GM23338 (cell line): ENCODE data around the gene ATP5PB. TPM values are rescaled to one million over a fixed set of nuclear protein-coding genes. Genes with fewer than 3 reads are reported as not detected.

Source experiments
- ATAC-seq: fragments of 200-7000 bp; cut with Tn5 transposase; 3 replicates; pipeline ENCODE4 v1.9.1; 2020
- DNase-seq: peaks from one replicate; pipeline ENCODE4 v3.0.0-alpha.2; 2015; ENCODE audit warnings: low spot score
- H2AFZ ChIP-seq: fragments of 200-600 bp; sonication (generic); 2 replicates; pipeline ENCODE4 v1.8.0; 2016; ENCODE audit warnings: antibody characterized with exemption, mild to moderate bottlenecking, moderate library complexity
- H3F3A ChIP-seq: fragments of 200-600 bp; sonication (generic); replicated peaks from 2 replicates; pipeline ENCODE4 v1.8.0; 2017; ENCODE audit warnings: antibody characterized with exemption, mixed run types, low read depth
- H3K27ac ChIP-seq: fragments of 200-600 bp; sonication (generic); 2 replicates; pipeline ENCODE4 v1.6.1; 2016; ENCODE audit warnings: low read depth
- H3K27me3 ChIP-seq: fragments of 200-600 bp; sonication (generic); 2 replicates; pipeline ENCODE4 v1.8.0; 2016; ENCODE audit warnings: mild to moderate bottlenecking, mixed run types, moderate library complexity; ENCODE audit not compliant: insufficient read depth
- H3K36me3 ChIP-seq: fragments of 200-600 bp; sonication (generic); 2 replicates; pipeline ENCODE4 v1.8.0; 2016; ENCODE audit warnings: mild to moderate bottlenecking; ENCODE audit not compliant: insufficient read depth
- H3K4me1 ChIP-seq: fragments of 200-600 bp; sonication (generic); 2 replicates; pipeline ENCODE4 v1.8.0; 2016; ENCODE audit warnings: mild to moderate bottlenecking, moderate library complexity; ENCODE audit not compliant: insufficient read depth
- H3K4me2 ChIP-seq: fragments of 200-600 bp; sonication (generic); 2 replicates; pipeline ENCODE4 v1.7.1; 2017; ENCODE audit warnings: mixed run types
- H3K4me3 ChIP-seq: fragments of 200-600 bp; sonication (generic); 2 replicates; pipeline ENCODE4 v1.6.1; 2016; ENCODE audit warnings: mixed run types
- H3K79me2 ChIP-seq: fragments of 200-600 bp; sonication (generic); replicated peaks from 2 replicates; pipeline ENCODE4 v1.8.0; 2017; ENCODE audit warnings: mild to moderate bottlenecking; ENCODE audit not compliant: insufficient read depth
- H3K9me2 ChIP-seq: fragments of 200-600 bp; sonication (generic); 2 replicates; pipeline ENCODE4 v1.8.0; 2017; ENCODE audit not compliant: insufficient read depth
- H4K20me1 ChIP-seq: fragments of 200-600 bp; sonication (generic); replicated peaks from 2 replicates; pipeline ENCODE4 v1.8.0; 2017; ENCODE audit warnings: mild to moderate bottlenecking; ENCODE audit not compliant: insufficient read depth
- H3K27ac Mint-ChIP-seq: 2 replicates; pipeline ENCODE4 v1.8.0; 2020; ENCODE audit warnings: inconsistent platforms, mild to moderate bottlenecking, moderate library complexity, mixed read lengths
- H3K27me3 Mint-ChIP-seq: 3 replicates; pipeline ENCODE4 v1.8.0; 2022; ENCODE audit warnings: low read depth, mild to moderate bottlenecking, moderate library complexity, mixed read lengths, inconsistent platforms; ENCODE audit not compliant: insufficient read depth, poor library complexity
- H3K36me3 Mint-ChIP-seq: 3 replicates; pipeline ENCODE4 v1.8.0; 2021; ENCODE audit warnings: low read depth, mild to moderate bottlenecking, inconsistent platforms, moderate library complexity, mixed read lengths
- H3K4me1 Mint-ChIP-seq: 3 replicates; pipeline ENCODE4 v1.8.0; 2020; ENCODE audit warnings: mild to moderate bottlenecking, inconsistent platforms, mixed read lengths
- H3K4me3 Mint-ChIP-seq: 3 replicates; pipeline ENCODE4 v1.8.0; 2021; ENCODE audit warnings: moderate library complexity, mild to moderate bottlenecking, inconsistent platforms, mixed read lengths
- H3K9me3 Mint-ChIP-seq: 3 replicates; pipeline ENCODE4 v1.8.0; 2020; ENCODE audit warnings: moderate library complexity, mild to moderate bottlenecking, inconsistent platforms, mixed read lengths
- CREB1 ChIP-seq: fragments of 250-450 bp; sonication (Bioruptor Pico); IDR thresholded peaks from 2 replicates; pipeline ENCODE4 v1.5.0; 2020; ENCODE audit warnings: low read depth, mild to moderate bottlenecking, moderate library complexity
- EZH2 ChIP-seq: fragments of 200-600 bp; sonication (generic); IDR thresholded peaks from one replicate; pipeline ENCODE4 v1.8.0; 2017; ENCODE audit warnings: antibody characterized with exemption, mild to moderate bottlenecking, low read depth; ENCODE audit not compliant: unreplicated experiment
- EZH2phosphoT487 ChIP-seq: fragments of 200-600 bp; sonication (generic); IDR thresholded peaks from one replicate; pipeline ENCODE4 v1.8.1; 2018; ENCODE audit warnings: antibody characterized with exemption; ENCODE audit not compliant: unreplicated experiment
- JUNB ChIP-seq: IDR thresholded peaks from one replicate; pipeline ENCODE4 v1.6.1; 2016; ENCODE audit warnings: antibody characterized with exemption; ENCODE audit not compliant: unreplicated experiment
- NANOG ChIP-seq: IDR thresholded peaks from 2 replicates; pipeline ENCODE4 v1.6.1; 2016; ENCODE audit warnings: antibody characterized with exemption, borderline replicate concordance
- POLR2AphosphoS5 ChIP-seq: IDR thresholded peaks from 2 replicates; pipeline ENCODE4 v1.6.1; 2016; ENCODE audit warnings: antibody characterized with exemption, low read depth
- STAT1 ChIP-seq: IDR thresholded peaks from one replicate; pipeline ENCODE4 v1.6.1; 2016; ENCODE audit warnings: antibody characterized with exemption; ENCODE audit not compliant: unreplicated experiment
- ZNF114 ChIP-seq: fragments of 250-450 bp; sonication (Bioruptor Pico); IDR thresholded peaks from 2 replicates; pipeline ENCODE4 v1.5.0; 2020; ENCODE audit warnings: mild to moderate bottlenecking, moderate library complexity
- ZNF331 ChIP-seq: fragments of 250-450 bp; sonication (Bioruptor Pico); IDR thresholded peaks from 2 replicates; pipeline ENCODE4 v1.5.0; 2020; ENCODE audit warnings: low read depth, mild to moderate bottlenecking, moderate library complexity
- polyA plus RNA-seq: library from polyadenylated mRNA; unstranded; fragments of >200 nt; fragmentation: Nextera tagmentation; extraction: Ambion mirVana; gene quantifications from 2 replicates; pipeline ENCODE4 v1.2.1, GENCODE V29; 2016
- total RNA-seq: library from RNA; depleted of rRNA; stranded (reverse); fragments of >200 nt; shearing (Covaris generic); gene quantifications from 2 replicates; pipeline ENCODE4 v1.2.3, GENCODE V29; 2014
- TF ChIP-seq, protein P1 (sequence below): IDR thresholded peaks from 2 replicates; pipeline ENCODE4 v1.6.1; 2016; ENCODE audit warnings: antibody characterized with exemption
- TF ChIP-seq, protein P2 (sequence below), 2 experiments: fragments of 200-600 bp in 1 of 2; sonication (generic) in 1 of 2; conservative IDR thresholded peaks; 2 replicates each; pipeline versions ENCODE4 v1.5.1 to v1.6.1; 2016 to 2017; ENCODE audit warnings: antibody characterized with exemption in 2 of 2, low read depth in 2 of 2, mild to moderate bottlenecking in 2 of 2, moderate library complexity in 1 of 2
- TF ChIP-seq, protein P3 (sequence below): fragments of 250-450 bp; sonication (Bioruptor Pico); IDR thresholded peaks from 2 replicates; pipeline ENCODE4 v1.5.0; 2020; ENCODE audit warnings: mild to moderate bottlenecking, moderate library complexity
- TF ChIP-seq, protein P4 (sequence below): IDR thresholded peaks from one replicate; pipeline ENCODE4 v1.6.1; 2018; ENCODE audit warnings: antibody characterized with exemption; ENCODE audit not compliant: unreplicated experiment

ATP5PB gene
- total and polyA plus RNA-seq, 2 experiments from 2014 or later = 279 to 300 TPM

DNA sequence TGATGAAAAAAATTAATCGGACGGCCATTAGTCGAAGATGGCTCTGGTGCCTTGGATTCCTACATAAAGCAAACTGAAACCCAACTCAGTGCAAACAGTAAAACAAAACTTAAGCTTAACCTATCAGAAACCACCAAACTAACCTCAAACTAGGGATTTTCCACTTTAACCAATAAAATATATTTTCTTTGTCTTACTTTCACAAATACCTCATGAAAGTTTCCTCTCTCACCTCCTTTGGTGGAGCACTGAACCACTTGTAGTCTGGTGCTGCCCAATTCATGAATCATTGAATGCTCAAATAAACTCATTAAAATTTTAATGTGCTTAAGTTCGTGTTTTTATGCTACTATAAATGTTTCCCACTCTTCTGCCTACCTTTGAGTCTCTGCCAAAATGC lies 47.1 kb downstream of the ATP5PB start:
- Histone ChIP-seq H2AFZ (no peak overlapping the region), H3K27me3 (no peaks in the 10 kb centered on the region), H3K27ac (no peak overlapping the region), H4K20me1 (no peaks in the 10 kb centered on the region), H3K4me3 (no peak overlapping the region), H3K79me2 (no peaks in the 10 kb centered on the region), H3K9me2 (peaks cover 5% of the 10 kb centered on the region; the same call in 1 of the 2 replicates), H3K4me2 (no peak overlapping the region), H3F3A (no peaks in the 10 kb centered on the region), H3K36me3 (no peaks in the 10 kb centered on the region), H3K4me1 (no peaks in the 10 kb centered on the region)
- Mint-ChIP-seq H3K27me3 (no peaks in the 10 kb centered on the region), H3K27ac (no peak overlapping the region), H3K36me3 (no peaks in the 10 kb centered on the region), H3K4me1 (peaks cover 5% of the 10 kb centered on the region; the same call in 2 of the 3 replicates), H3K9me3 (peaks cover 3% of the 10 kb centered on the region; the same call in 2 of the 3 replicates), H3K4me3 (no peak overlapping the region)
- ATAC-seq (no peak), DNase-seq (no peak)
- TF ChIP-seq ZNF331 (CRISPR knock-in tag) (no peak), EZH2 (no peak), STAT1 (no peak), POLR2AphosphoS5 (no peak), CREB1 (CRISPR knock-in tag) (no peak), NANOG (no peak), ZNF114 (no peak), EZH2phosphoT487 (no peak), JUNB (no peak)
- TF ChIP-seq, protein P1, sequence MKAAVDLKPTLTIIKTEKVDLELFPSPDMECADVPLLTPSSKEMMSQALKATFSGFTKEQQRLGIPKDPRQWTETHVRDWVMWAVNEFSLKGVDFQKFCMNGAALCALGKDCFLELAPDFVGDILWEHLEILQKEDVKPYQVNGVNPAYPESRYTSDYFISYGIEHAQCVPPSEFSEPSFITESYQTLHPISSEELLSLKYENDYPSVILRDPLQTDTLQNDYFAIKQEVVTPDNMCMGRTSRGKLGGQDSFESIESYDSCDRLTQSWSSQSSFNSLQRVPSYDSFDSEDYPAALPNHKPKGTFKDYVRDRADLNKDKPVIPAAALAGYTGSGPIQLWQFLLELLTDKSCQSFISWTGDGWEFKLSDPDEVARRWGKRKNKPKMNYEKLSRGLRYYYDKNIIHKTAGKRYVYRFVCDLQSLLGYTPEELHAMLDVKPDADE = no peak
- TF ChIP-seq, protein P2, sequence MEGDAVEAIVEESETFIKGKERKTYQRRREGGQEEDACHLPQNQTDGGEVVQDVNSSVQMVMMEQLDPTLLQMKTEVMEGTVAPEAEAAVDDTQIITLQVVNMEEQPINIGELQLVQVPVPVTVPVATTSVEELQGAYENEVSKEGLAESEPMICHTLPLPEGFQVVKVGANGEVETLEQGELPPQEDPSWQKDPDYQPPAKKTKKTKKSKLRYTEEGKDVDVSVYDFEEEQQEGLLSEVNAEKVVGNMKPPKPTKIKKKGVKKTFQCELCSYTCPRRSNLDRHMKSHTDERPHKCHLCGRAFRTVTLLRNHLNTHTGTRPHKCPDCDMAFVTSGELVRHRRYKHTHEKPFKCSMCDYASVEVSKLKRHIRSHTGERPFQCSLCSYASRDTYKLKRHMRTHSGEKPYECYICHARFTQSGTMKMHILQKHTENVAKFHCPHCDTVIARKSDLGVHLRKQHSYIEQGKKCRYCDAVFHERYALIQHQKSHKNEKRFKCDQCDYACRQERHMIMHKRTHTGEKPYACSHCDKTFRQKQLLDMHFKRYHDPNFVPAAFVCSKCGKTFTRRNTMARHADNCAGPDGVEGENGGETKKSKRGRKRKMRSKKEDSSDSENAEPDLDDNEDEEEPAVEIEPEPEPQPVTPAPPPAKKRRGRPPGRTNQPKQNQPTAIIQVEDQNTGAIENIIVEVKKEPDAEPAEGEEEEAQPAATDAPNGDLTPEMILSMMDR (conservative IDR thresholded peaks at IDR 0.05; ENCODE audit: low read depth in 2 of 2) = no peak
- TF ChIP-seq, protein P3, sequence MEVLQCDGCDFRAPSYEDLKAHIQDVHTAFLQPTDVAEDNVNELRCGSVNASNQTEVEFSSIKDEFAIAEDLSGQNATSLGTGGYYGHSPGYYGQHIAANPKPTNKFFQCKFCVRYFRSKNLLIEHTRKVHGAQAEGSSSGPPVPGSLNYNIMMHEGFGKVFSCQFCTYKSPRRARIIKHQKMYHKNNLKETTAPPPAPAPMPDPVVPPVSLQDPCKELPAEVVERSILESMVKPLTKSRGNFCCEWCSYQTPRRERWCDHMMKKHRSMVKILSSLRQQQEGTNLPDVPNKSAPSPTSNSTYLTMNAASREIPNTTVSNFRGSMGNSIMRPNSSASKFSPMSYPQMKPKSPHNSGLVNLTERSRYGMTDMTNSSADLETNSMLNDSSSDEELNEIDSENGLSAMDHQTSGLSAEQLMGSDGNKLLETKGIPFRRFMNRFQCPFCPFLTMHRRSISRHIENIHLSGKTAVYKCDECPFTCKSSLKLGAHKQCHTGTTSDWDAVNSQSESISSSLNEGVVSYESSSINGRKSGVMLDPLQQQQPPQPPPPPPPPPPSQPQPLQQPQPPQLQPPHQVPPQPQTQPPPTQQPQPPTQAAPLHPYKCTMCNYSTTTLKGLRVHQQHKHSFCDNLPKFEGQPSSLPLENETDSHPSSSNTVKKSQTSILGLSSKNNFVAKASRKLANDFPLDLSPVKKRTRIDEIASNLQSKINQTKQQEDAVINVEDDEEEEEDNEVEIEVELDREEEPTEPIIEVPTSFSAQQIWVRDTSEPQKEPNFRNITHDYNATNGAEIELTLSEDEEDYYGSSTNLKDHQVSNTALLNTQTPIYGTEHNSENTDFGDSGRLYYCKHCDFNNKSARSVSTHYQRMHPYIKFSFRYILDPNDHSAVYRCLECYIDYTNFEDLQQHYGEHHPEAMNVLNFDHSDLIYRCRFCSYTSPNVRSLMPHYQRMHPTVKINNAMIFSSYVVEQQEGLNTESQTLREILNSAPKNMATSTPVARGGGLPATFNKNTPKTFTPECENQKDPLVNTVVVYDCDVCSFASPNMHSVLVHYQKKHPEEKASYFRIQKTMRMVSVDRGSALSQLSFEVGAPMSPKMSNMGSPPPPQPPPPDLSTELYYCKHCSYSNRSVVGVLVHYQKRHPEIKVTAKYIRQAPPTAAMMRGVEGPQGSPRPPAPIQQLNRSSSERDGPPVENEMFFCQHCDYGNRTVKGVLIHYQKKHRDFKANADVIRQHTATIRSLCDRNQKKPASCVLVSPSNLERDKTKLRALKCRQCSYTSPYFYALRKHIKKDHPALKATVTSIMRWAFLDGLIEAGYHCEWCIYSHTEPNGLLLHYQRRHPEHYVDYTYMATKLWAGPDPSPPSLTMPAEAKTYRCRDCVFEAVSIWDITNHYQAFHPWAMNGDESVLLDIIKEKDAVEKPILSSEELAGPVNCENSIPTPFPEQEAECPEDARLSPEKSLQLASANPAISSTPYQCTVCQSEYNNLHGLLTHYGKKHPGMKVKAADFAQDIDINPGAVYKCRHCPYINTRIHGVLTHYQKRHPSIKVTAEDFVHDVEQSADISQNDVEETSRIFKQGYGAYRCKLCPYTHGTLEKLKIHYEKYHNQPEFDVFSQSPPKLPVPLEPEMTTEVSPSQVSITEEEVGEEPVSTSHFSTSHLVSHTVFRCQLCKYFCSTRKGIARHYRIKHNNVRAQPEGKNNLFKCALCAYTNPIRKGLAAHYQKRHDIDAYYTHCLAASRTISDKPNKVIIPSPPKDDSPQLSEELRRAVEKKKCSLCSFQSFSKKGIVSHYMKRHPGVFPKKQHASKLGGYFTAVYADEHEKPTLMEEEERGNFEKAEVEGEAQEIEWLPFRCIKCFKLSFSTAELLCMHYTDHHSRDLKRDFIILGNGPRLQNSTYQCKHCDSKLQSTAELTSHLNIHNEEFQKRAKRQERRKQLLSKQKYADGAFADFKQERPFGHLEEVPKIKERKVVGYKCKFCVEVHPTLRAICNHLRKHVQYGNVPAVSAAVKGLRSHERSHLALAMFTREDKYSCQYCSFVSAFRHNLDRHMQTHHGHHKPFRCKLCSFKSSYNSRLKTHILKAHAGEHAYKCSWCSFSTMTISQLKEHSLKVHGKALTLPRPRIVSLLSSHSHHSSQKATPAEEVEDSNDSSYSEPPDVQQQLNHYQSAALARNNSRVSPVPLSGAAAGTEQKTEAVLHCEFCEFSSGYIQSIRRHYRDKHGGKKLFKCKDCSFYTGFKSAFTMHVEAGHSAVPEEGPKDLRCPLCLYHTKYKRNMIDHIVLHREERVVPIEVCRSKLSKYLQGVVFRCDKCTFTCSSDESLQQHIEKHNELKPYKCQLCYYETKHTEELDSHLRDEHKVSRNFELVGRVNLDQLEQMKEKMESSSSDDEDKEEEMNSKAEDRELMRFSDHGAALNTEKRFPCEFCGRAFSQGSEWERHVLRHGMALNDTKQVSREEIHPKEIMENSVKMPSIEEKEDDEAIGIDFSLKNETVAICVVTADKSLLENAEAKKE (CRISPR knock-in tag) = no peak
- TF ChIP-seq, protein P4, sequence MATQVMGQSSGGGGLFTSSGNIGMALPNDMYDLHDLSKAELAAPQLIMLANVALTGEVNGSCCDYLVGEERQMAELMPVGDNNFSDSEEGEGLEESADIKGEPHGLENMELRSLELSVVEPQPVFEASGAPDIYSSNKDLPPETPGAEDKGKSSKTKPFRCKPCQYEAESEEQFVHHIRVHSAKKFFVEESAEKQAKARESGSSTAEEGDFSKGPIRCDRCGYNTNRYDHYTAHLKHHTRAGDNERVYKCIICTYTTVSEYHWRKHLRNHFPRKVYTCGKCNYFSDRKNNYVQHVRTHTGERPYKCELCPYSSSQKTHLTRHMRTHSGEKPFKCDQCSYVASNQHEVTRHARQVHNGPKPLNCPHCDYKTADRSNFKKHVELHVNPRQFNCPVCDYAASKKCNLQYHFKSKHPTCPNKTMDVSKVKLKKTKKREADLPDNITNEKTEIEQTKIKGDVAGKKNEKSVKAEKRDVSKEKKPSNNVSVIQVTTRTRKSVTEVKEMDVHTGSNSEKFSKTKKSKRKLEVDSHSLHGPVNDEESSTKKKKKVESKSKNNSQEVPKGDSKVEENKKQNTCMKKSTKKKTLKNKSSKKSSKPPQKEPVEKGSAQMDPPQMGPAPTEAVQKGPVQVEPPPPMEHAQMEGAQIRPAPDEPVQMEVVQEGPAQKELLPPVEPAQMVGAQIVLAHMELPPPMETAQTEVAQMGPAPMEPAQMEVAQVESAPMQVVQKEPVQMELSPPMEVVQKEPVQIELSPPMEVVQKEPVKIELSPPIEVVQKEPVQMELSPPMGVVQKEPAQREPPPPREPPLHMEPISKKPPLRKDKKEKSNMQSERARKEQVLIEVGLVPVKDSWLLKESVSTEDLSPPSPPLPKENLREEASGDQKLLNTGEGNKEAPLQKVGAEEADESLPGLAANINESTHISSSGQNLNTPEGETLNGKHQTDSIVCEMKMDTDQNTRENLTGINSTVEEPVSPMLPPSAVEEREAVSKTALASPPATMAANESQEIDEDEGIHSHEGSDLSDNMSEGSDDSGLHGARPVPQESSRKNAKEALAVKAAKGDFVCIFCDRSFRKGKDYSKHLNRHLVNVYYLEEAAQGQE = no peak
